ENCODE measurements around the gene CRMP1.

DNA sequence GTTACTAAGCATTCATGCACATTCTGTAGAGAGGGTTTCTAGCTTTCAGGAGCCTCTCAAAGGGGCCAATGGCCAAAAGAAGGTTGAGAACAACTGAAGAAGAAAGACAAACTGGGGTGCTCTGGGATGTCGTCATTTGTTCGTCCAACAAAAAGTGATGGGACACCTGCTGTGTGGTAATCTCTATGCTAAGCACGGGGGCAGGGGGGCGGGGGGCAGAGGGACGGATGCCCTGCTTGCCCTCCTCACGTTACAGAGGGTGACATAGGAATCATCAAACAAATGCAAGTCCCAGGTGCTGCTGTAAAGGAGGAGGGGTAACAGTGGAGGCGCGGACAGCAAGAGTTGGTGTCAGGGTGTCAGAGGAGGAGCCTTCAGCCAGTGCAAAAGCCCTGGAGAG, 12.8 kb upstream of the CRMP1 start:
- TF ChIP-seq, protein P1, sequence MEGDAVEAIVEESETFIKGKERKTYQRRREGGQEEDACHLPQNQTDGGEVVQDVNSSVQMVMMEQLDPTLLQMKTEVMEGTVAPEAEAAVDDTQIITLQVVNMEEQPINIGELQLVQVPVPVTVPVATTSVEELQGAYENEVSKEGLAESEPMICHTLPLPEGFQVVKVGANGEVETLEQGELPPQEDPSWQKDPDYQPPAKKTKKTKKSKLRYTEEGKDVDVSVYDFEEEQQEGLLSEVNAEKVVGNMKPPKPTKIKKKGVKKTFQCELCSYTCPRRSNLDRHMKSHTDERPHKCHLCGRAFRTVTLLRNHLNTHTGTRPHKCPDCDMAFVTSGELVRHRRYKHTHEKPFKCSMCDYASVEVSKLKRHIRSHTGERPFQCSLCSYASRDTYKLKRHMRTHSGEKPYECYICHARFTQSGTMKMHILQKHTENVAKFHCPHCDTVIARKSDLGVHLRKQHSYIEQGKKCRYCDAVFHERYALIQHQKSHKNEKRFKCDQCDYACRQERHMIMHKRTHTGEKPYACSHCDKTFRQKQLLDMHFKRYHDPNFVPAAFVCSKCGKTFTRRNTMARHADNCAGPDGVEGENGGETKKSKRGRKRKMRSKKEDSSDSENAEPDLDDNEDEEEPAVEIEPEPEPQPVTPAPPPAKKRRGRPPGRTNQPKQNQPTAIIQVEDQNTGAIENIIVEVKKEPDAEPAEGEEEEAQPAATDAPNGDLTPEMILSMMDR (optimal IDR thresholded peaks at IDR 0.05 in 1 of 3, IDR thresholded peaks at IDR 0.05 in 1 of 3, conservative IDR thresholded peaks at IDR 0.05 in 1 of 3; ENCODE audit: extremely low read depth in 1 of 3, insufficient read depth in 2 of 3, low read length in 3 of 3), result no peak
- TF ChIP-seq EZH2 (IDR thresholded peaks at IDR 0.05; ENCODE audit: low read length), result no peak

Measured in keratinocyte (primary cell).